ENCODE results near the gene PRAC2.

PRAC2 gene

GRCh38 chr17:48749621-48750553 lies 26.9 kb downstream of the PRAC2 start:
- TF ChIP-seq EGR1 (IDR thresholded peaks at IDR 0.05) (no peak), TEAD4 (IDR thresholded peaks at IDR 0.05) (no peak), EP300 (IDR thresholded peaks at IDR 0.05; ENCODE audit: borderline replicate concordance) (no peak), CEBPB (IDR thresholded peaks at IDR 0.05) (no peak), USF1 (IDR thresholded peaks at IDR 0.05) (no peak), RAD21 (IDR thresholded peaks at IDR 0.05; ENCODE audit: low read depth) (no peak), TAF1 (IDR thresholded peaks at IDR 0.05; ENCODE audit: low read depth) (no peak), TCF12 (IDR thresholded peaks at IDR 0.05; ENCODE audit: low read depth) (no peak), YY1 (IDR thresholded peaks at IDR 0.05; ENCODE audit: low read depth) (no peak), FOXM1 (IDR thresholded peaks at IDR 0.05; ENCODE audit: borderline replicate concordance, low read depth) (no peak), REST (IDR thresholded peaks at IDR 0.05; ENCODE audit: low read depth) (no peak), MAX (IDR thresholded peaks at IDR 0.05) (no peak), NFIC (IDR thresholded peaks at IDR 0.05) (no peak), ZBTB7A (IDR thresholded peaks at IDR 0.05; ENCODE audit: low read depth) (no peak), CREB1 (IDR thresholded peaks at IDR 0.05; ENCODE audit: low read depth) (no peak)

GRCh38 chr17:48751172-48751571 lies 28.2 kb downstream of the PRAC2 start:
- TF ChIP-seq CREB1 (IDR thresholded peaks at IDR 0.05; ENCODE audit: low read depth) = no peak
- no peak for TF ChIP-seq CEBPB (IDR thresholded peaks at IDR 0.05)
- no peak for TF ChIP-seq USF1 (IDR thresholded peaks at IDR 0.05)
- TF ChIP-seq TCF12 (IDR thresholded peaks at IDR 0.05; ENCODE audit: low read depth) = no peak
- no peak for TF ChIP-seq EGR1 (IDR thresholded peaks at IDR 0.05)
- no peak for TF ChIP-seq ZBTB7A (IDR thresholded peaks at IDR 0.05; ENCODE audit: low read depth)
- TF ChIP-seq REST (IDR thresholded peaks at IDR 0.05; ENCODE audit: low read depth) = no peak
- no peak for TF ChIP-seq MAX (IDR thresholded peaks at IDR 0.05)
- no peak for TF ChIP-seq RAD21 (IDR thresholded peaks at IDR 0.05; ENCODE audit: low read depth)
- TF ChIP-seq TEAD4 (IDR thresholded peaks at IDR 0.05) = no peak
- TF ChIP-seq TAF1 (IDR thresholded peaks at IDR 0.05; ENCODE audit: low read depth) = no peak
- TF ChIP-seq YY1 (IDR thresholded peaks at IDR 0.05; ENCODE audit: low read depth) = no peak
- no peak for TF ChIP-seq FOXM1 (IDR thresholded peaks at IDR 0.05; ENCODE audit: borderline replicate concordance, low read depth)

GRCh38 chr17:48751733-48752398 lies 28.9 kb downstream of the PRAC2 start:
- TF ChIP-seq MAX (IDR thresholded peaks at IDR 0.05) (no peak), FOXM1 (IDR thresholded peaks at IDR 0.05; ENCODE audit: borderline replicate concordance, low read depth) (no peak), ZBTB7A (IDR thresholded peaks at IDR 0.05; ENCODE audit: low read depth) (no peak), USF1 (IDR thresholded peaks at IDR 0.05) (no peak)

GRCh38 chr17:48752399-48753288 lies 29.7 kb downstream of the PRAC2 start:
- no peak for TF ChIP-seq NFIC (IDR thresholded peaks at IDR 0.05)
- TF ChIP-seq FOXM1 (IDR thresholded peaks at IDR 0.05; ENCODE audit: borderline replicate concordance, low read depth) = no peak
- no peak for TF ChIP-seq CREB1 (IDR thresholded peaks at IDR 0.05; ENCODE audit: low read depth)
- no peak for TF ChIP-seq RAD21 (IDR thresholded peaks at IDR 0.05; ENCODE audit: low read depth)
- no peak for TF ChIP-seq MAX (IDR thresholded peaks at IDR 0.05)
- no peak for TF ChIP-seq EGR1 (IDR thresholded peaks at IDR 0.05)
- no peak for TF ChIP-seq TAF1 (IDR thresholded peaks at IDR 0.05; ENCODE audit: low read depth)
- TF ChIP-seq TCF12 (IDR thresholded peaks at IDR 0.05; ENCODE audit: low read depth) = no peak
- TF ChIP-seq YY1 (IDR thresholded peaks at IDR 0.05; ENCODE audit: low read depth) = no peak
- no peak for TF ChIP-seq TEAD4 (IDR thresholded peaks at IDR 0.05)
- TF ChIP-seq CEBPB (IDR thresholded peaks at IDR 0.05) = no peak
- TF ChIP-seq EP300 (IDR thresholded peaks at IDR 0.05; ENCODE audit: borderline replicate concordance) = no peak
- no peak for TF ChIP-seq ZBTB7A (IDR thresholded peaks at IDR 0.05; ENCODE audit: low read depth)
- TF ChIP-seq REST (IDR thresholded peaks at IDR 0.05; ENCODE audit: low read depth) = no peak
- TF ChIP-seq USF1 (IDR thresholded peaks at IDR 0.05) = no peak
